ENCODE data around the gene ADM2.

The ADM2 gene

GRCh38 chr22:50469377-50470305 lies 11.7 kb upstream of the ADM2 start:
- DNase-seq: peak; percentile 97

DNA sequence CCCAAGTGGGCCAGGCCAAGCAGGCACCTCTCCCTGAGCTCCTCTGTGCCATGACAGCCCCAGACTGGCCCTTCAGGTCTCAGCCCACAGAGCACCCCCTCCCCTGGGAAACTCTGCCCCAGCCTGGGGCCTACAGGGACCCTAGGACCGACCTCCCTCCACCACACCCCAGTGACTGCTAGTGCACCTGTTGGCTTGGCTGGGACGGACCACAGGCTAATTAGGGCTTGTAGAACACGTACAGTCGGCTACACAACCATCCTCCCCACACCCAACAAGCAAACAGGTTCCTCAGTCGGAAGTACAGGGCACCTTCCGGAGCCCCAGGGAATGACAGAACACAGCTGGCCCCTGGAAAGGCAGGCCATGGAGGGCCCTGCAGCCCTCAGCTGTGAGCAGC lies 10.9 kb upstream of the ADM2 start:
- peak; percentile 42 for DNase-seq

DNA sequence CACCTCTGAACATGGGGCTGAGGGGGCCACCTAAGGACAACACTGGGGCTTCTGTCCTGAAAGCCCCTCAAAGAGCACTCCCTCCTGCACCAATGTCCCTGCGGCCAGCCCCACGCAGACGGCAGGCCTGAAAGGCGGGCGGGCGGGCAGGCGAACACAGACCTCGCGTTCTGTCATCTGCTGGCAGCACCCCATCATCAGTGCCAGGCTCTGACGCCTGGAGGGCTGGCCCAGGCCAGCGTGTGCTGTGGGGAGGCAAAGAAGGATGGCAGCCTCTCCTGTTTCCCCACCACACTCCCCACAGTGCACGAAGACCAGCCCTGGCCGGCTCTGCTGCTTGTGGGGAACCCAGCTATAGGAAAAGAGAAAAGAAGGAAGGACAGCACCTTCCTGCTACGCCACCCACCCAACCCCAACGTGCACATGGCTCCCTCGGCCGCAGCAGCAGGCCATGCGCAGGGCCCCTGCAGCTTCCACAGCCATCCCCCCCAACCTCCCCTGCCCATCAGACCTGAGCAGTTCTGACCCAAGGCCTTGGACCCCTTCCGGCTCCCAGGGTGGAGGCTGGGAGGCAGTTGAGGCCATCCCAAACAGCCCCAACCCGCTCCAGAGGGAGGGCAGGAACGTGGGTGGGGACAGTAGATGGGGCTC lies 10.0 kb upstream of the ADM2 start:
- no peak for DNase-seq

DNA sequence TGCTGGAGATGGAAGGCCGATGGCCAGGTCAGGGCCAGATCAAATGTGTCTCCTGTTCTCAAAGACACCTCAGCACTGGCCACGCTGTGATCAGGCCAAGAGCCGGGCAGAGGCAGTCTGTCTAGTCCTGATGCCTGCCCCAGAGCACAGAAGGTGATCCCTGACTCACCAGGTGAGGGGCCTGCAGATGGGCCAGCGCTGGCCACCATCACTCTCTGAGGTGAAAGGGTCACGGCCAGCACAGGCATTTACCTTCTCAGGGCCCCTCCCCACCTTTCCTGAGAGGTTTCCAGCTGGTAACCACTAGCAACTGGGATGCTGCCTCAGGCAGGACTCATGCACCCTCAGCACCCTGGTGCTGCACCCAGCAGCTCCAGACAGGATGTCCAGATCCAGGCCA lies 9.4 kb upstream of the ADM2 start:
- DNase-seq: no peak

DNA sequence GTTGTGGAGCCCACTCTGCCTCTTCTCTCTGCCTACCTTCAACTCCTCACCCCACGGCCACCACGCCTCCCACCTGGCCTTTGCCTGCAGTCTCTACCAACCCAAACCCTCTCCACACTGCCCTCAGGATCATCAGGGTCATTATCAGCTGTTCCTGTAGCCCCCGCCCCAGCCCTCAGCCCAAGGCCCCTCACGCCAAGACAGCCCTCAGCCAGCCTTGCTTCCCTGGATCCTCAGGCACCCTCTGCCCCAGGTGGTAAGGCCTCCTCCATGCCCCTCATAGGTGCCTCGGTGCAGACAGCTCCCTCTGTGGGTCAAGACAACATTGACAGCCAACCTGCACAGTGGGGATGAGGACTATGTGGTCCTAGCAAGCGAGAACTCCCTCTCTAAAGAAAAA lies 8.3 kb upstream of the ADM2 start:
- peak; percentile 45 for DNase-seq

GRCh38 chr22:50473855-50474671 lies 7.3 kb upstream of the ADM2 start:
- peak; percentile 49 for DNase-seq

DNA sequence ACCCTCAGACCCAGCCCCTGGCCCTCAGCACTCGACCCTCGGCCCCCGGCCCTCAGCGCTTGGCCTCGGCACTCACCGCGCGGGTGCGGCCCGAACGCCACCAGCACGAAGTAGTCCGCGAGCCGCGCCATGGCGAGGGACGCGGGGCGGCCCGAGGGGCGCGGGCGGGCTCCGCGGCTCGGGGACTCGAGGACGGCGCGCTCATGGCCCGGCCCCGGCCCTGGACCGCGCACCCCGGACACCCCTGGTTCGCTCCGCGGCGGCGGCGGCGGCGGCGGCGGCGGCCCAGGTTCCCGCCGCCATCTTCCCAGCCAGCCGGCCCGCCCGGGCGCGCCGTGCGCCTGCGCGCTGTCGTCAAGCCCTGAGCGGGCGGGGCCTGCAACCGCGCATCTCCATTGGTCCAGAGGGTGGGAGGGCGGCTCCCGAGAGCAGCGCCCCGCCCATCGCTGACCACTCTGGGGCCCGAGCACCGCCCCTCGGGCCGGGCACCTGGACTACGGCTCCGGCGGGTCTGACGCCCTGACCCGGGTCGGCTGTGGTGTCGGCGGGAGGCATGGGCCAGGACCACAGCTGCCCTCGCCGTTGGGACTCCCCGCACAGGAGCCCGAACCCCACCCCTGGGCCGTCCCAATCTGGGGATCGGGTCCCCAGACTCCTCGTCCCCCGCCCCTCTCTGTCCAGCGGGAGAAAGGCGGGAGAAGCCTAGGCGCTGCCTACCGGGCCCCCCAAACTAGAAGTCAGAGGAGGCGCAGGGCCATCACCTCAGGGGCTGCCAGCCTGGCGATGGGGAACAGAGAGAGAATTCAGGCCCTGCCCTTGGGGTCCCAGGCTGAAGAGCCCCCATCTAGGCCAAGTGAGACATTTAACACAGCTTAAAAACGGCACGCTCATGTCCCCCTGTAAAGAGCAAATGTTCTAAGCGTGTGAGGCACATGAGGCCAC lies 6.4 kb upstream of the ADM2 start, which contains the start of gene SBF1:
Gene SBF1, minus strand, starts transcription at position 326 of the 942 bp plus-strand sequence. Its CDS starts 195 bp downstream, at position 131.
- DNase-seq: peak; percentile 96

DNA sequence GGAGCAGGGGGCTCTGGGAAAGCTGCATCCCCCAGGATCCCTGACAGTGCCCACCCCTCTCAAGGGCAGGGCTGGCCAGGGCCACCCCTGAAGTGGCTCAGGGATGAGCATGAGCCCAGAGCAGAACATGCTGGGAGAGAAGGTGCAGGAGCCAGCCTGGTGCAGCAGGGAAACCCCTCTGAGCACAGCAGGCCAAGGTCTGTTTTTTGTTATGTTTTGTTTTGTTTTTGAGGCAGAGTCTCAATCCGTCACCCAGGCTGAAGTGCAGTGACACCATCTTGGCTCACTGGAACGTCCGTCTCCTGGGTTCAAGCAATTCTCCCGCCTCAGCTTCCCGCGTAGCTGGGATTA lies 5.7 kb upstream of the ADM2 start:
- DNase-seq: no peak

DNA sequence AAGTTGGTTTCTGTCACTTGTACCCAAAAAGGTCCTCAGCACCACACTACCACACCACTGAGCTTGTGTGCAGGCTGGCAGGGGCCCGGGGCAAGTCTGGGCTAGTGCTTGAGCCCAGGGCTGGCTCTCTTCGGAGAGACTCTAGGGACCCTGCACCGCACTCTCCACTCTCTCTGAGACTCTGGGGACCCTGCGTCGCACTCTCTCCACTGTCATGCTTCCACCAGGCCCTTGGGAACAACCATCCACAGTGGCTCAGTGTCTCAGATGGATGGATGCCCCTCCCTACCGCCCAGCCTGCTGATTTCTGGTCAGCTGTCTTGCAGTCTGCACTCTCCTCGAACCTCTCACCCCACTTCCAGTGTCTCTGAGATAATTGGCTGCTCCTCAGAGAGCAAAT lies 4.5 kb upstream of the ADM2 start:
- peak; percentile 42 for DNase-seq

DNA sequence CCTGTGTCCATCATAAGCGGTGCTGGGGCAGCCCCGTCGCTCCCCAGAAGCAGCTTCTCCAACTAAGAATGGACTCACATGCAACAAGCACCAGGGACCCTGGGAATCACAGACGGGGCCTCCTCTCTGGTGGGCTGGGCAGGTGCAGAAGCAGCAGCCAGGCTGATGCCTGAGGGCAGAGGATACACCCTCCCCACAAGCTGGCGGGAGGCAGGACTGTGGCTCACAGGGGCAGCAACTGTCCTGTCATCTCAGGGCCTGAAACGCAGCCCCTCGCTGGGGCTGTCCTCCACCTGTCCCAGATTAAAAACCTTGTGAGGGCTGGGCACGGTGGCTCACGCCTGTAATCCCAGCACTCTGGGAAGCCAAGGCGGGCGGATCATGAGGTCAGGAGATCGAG lies 3.4 kb upstream of the ADM2 start:
- DNase-seq: peak; percentile 35

DNA sequence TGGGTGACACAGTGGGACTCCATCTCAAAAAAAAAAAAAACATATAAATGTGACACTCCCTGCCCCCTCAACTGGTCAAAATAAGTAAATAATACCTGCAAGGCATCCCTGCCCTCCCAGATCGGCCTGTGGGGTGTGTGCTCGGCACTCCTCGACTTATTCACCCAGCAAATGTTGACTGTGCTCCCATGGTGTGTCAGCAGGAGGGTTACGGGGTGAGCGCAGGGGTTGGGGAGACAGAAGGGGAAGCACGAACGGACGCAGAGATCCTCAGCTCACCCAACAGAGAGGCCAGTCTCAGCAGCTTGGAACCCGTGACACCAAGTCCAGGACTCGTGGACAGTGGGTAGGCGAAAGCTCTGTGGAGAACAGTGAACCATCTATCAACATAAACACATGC lies 1.6 kb upstream of the ADM2 start:
- DNase-seq: peak; percentile 55

DNA sequence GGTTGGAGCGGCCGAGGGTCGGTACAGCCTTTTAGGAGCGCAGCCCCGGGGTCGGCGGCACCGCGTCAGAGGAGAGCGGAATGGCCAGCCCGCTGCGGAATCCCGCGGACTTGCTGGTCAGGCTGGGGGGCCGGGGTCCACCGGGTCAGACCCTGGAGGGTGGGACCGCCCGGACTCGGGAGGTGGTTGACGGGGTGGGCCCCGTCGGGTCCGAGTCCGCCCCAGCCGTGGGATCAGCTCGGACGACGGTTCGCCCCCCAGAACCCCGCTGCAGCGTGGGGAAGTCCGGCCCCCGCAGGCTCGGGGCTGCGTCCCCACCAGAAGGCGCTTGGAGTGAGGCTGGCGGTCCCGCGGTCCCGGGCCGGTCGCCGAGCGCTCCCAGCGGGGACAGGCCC lies 301 bp upstream of the ADM2 start:
- DNase-seq: no peak

GRCh38 chr22:50482107-50483074 lies 1.0 kb downstream of the ADM2 start:
- peak; percentile 64 for DNase-seq

GRCh38 chr22:50483106-50483505 lies 1.8 kb downstream of the ADM2 start:
- peak; percentile 56 for DNase-seq

DNA sequence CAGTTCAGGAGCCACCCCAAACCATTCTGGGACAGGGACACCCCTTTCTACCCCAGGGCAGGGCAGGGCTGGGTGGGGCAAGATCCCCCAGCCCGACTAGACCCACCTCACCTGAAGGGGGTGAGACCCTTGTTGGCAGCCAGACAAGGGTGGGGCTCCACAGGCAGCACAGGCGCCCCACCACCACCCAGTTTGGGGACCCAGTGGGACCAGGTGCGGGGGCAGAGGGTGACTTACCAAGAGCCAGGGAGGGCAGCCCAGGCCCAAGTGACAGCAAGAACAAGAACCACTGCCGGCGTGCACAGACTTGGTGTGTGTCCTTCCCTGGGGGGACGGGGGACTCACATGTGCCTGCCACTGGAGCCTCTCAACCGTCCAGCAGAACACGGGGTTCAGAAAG lies 2.2 kb downstream of the ADM2 start:
- no peak for DNase-seq

- no peak for DNase-seq
Observed at GRCh38 chr22:50483977-50484853, 2.9 kb downstream of the ADM2 start.

GRCh38 chr22:50485221-50486131 lies 4.1 kb downstream of the ADM2 start:
- peak; percentile 61 for DNase-seq

DNA sequence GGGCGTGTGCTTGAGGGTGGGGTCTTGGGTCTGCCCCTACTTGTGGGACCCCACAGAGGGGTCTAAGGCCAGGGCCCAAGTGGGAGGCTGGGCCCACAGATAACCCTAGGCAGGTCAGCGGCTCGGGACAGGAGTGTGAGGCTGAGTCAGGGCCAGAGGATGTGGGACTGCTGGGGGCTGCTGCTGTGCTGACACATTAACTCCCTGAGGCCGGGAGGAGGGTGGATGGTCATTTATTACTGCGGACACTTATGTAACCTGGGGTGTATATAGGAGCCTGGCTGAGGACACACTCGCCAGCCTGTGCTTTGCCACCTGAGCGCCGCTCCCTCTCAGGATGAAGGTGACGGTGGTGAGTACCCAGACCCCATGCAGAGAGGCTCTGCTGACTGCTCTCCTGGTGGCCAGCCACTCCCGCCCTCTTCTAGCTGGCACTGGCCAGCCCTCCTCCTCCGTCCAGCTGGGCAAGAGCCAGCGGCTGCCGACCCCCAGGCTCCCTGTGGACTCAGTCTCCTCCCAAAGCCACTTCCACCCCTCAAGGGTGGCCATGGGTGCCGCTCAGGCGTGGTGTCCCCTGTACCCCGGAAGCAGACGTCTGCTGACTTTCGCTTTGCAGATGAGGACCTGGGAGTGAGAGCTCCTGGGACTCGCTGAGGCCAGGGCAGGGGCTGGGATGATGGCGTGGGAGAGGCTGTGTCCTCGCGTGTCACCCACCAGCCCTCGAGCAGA lies 5.4 kb downstream of the ADM2 start, which contains the start of gene MIOX:
Gene MIOX, plus strand, starts transcription at position 299 of the 729 bp plus-strand sequence. Its CDS starts 39 bp downstream, at position 338.
- peak; percentile 20 for DNase-seq

Data from NCI-H69 (cell line).